Measurements from ENCODE around the gene PLA2G2C. TPM values are rescaled to one million over a fixed set of nuclear protein-coding genes. Genes with fewer than 3 reads are reported as not detected.

Gene PLA2G2C
- total RNA-seq, 2 experiments from 2014 or later, result 0.44 to 0.57 TPM

DNA sequence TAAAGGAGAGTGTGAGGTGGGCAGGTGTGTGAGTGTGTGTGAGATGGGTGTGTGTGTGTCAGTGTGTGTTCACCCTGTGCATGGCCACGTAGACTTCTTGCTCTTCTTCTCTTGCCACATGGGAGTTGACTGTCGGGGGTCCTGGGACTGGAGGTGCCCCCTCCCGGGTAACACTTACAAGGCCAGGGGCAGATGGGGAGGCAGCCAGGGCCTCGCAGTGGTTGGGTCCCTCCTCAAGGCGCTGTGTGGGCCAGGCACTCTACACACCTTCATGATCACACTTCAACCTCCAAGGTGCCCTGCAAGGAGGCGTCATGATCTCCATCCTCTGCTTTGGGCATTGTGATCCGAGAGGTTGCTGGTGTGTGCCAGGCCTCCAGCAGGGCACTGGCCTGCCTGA, 44.9 kb downstream of the PLA2G2C start:
- Histone ChIP-seq H3K27ac (ENCODE audit: low read depth, low read length, poor library complexity, severe bottlenecking) (no peak overlapping the region), H4K20me1 (ENCODE audit: insufficient read depth, low read length) (no peaks in the 10 kb centered on the region), H3K79me2 (ENCODE audit: insufficient read depth, low read depth, low read length) (no peaks in the 10 kb centered on the region), H3K9me2 (ENCODE audit: insufficient read depth, low read length) (no peaks in the 10 kb centered on the region), H3K4me2 (ENCODE audit: low read length) (no peak overlapping the region), H3K36me3 (ENCODE audit: insufficient read depth, low read length) (no peaks in the 10 kb centered on the region), H3K4me3 (ENCODE audit: low read depth, low read length, poor library complexity, severe bottlenecking) (no peak overlapping the region), H3K9me3 (ENCODE audit: low read length) (no peaks in the 10 kb centered on the region), H2AFZ (ENCODE audit: low read length) (no peak overlapping the region), H3K4me1 (ENCODE audit: insufficient read depth, low read length, poor library complexity, severe bottlenecking) (no peaks in the 10 kb centered on the region)
- intact Hi-C loops (cut with micrococcal nuclease; ENCODE audit: unreplicated experiment), result no loop called here
- POLR2A ChIA-PET, result no interaction called here
- no peak for TF ChIP-seq EZH2phosphoT487 (IDR thresholded peaks at IDR 0.05; ENCODE audit: borderline replicate concordance, low read depth, low read length)
- TF ChIP-seq, protein P1, sequence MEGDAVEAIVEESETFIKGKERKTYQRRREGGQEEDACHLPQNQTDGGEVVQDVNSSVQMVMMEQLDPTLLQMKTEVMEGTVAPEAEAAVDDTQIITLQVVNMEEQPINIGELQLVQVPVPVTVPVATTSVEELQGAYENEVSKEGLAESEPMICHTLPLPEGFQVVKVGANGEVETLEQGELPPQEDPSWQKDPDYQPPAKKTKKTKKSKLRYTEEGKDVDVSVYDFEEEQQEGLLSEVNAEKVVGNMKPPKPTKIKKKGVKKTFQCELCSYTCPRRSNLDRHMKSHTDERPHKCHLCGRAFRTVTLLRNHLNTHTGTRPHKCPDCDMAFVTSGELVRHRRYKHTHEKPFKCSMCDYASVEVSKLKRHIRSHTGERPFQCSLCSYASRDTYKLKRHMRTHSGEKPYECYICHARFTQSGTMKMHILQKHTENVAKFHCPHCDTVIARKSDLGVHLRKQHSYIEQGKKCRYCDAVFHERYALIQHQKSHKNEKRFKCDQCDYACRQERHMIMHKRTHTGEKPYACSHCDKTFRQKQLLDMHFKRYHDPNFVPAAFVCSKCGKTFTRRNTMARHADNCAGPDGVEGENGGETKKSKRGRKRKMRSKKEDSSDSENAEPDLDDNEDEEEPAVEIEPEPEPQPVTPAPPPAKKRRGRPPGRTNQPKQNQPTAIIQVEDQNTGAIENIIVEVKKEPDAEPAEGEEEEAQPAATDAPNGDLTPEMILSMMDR (conservative IDR thresholded peaks at IDR 0.05; ENCODE audit: low read length), result no peak
- DNase-seq (ENCODE audit: low spot score), result no peak
- CTCF ChIA-PET (ENCODE audit: unreplicated experiment), result interaction anchor here (1.1 kb wide), 1 partner anchor 14 kb away, joined by 3 read pairs; no protein-coding TSS in a partner anchor
- BruUV-seq (replicated peaks), result no TSS peak

DNA sequence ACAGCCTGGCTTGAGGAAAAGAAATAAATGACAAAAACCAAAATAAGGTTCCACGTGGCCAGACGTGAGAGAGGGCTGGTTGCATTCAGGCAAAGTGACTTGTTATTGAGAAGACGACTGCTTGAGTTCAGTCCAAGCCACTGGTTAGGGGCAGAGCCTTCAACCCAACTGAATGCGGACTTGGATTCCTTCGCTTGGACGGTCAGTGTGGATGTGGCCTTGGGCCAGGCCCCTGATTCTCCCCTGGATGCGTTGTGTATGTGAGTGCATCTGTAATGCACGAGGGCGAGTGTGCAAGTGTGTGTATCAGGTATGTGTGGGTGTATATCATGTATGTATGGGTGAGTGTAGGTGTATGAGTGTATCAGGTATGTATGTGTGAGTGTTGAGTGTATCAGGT, 45.3 kb downstream of the PLA2G2C start:
- Histone ChIP-seq H3K79me2 (ENCODE audit: insufficient read depth, low read depth, low read length) (no peaks in the 10 kb centered on the region), H3K27ac (ENCODE audit: low read depth, low read length, poor library complexity, severe bottlenecking) (no peak overlapping the region), H2AFZ (ENCODE audit: low read length) (no peak overlapping the region), H4K20me1 (ENCODE audit: insufficient read depth, low read length) (no peaks in the 10 kb centered on the region), H3K4me2 (ENCODE audit: low read length) (no peak overlapping the region), H3K9me2 (ENCODE audit: insufficient read depth, low read length) (no peaks in the 10 kb centered on the region), H3K4me3 (ENCODE audit: low read depth, low read length, poor library complexity, severe bottlenecking) (no peak overlapping the region), H3K36me3 (ENCODE audit: insufficient read depth, low read length) (no peaks in the 10 kb centered on the region), H3K9me3 (ENCODE audit: low read length) (no peaks in the 10 kb centered on the region), H3K4me1 (ENCODE audit: insufficient read depth, low read length, poor library complexity, severe bottlenecking) (no peaks in the 10 kb centered on the region)
- DNase-seq (ENCODE audit: low spot score), result no peak
- TF ChIP-seq EZH2phosphoT487 (IDR thresholded peaks at IDR 0.05; ENCODE audit: borderline replicate concordance, low read depth, low read length), result no peak
- POLR2A ChIA-PET, result no interaction called here
- CTCF ChIA-PET (ENCODE audit: unreplicated experiment), result no interaction called here
- BruUV-seq (replicated peaks), result no TSS peak
- intact Hi-C loops (cut with micrococcal nuclease; ENCODE audit: unreplicated experiment), result no loop called here

DNA sequence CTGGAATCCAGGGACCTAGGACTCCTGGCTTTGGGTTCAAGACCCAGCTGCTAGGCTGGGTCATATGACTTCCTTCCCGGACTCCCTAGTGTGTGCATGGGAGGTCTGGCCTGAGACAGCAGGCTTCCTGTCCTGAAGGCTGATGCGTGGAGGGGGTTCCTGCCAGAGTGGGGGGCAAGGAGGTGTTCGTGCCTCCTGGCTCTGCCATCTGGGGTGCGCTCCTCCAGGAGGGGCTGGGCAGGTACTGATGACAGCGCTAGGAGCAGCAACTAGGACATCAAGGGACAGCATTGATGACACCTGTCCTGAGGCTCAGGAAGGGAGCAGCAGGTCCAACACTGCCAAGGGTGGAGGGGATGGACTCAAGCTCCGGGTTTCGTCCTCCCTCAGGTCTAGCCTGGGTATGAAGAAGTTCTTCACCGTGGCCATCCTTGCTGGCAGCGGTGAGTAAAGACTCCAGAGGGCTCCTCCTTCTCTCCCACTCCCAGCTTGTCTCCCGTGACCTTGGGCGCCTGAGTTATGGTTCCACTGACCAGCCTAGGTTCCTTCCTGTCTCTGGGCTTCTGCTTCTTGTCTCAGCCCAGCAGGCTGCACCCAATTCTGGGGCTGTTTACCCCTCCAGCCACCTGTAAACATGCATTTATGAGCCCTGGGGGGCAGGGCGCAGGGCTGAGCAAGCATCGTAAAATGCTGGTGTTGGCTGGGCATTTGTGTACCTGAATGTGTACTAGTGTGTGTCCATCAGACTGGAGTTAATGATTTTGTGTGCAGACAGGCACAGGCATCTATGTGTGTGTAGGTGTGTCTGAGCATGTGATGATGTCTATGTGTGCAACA, 46.3 kb downstream of the PLA2G2C start:
- Histone ChIP-seq H3K4me3 (ENCODE audit: low read depth, low read length, poor library complexity, severe bottlenecking) (no peak overlapping the region), H3K9me2 (ENCODE audit: insufficient read depth, low read length) (no peaks in the 10 kb centered on the region), H3K4me1 (ENCODE audit: insufficient read depth, low read length, poor library complexity, severe bottlenecking) (no peaks in the 10 kb centered on the region), H4K20me1 (ENCODE audit: insufficient read depth, low read length) (no peaks in the 10 kb centered on the region), H3K9me3 (ENCODE audit: low read length) (no peaks in the 10 kb centered on the region), H3K4me2 (ENCODE audit: low read length) (no peak overlapping the region), H2AFZ (ENCODE audit: low read length) (no peak overlapping the region), H3K36me3 (ENCODE audit: insufficient read depth, low read length) (no peaks in the 10 kb centered on the region), H3K79me2 (ENCODE audit: insufficient read depth, low read depth, low read length) (no peaks in the 10 kb centered on the region), H3K27ac (ENCODE audit: low read depth, low read length, poor library complexity, severe bottlenecking) (no peak overlapping the region)
- POLR2A ChIA-PET, result no interaction called here
- CTCF ChIA-PET (ENCODE audit: unreplicated experiment), result no interaction called here
- no peak for TF ChIP-seq EZH2phosphoT487 (IDR thresholded peaks at IDR 0.05; ENCODE audit: borderline replicate concordance, low read depth, low read length)
- TF ChIP-seq, protein P1 (conservative IDR thresholded peaks at IDR 0.05; ENCODE audit: low read length), result no peak
- no TSS peak for BruUV-seq (replicated peaks)
- intact Hi-C loops (cut with micrococcal nuclease; ENCODE audit: unreplicated experiment), result no loop called here
- DNase-seq (ENCODE audit: low spot score), result no peak

Measured in OCI-LY7 (cell line).